ENCODE data around the gene NCAPH2.

NCAPH2 gene

GRCh38 chr22:50471962-50472361 is 36.1 kb upstream of the NCAPH2 start:
- Histone ChIP-seq H3K27me3 (no peaks in the 10 kb centered on the region), H3K36me3 (peaks cover 9% of the 10 kb centered on the region), H3K4me3 (ENCODE audit: low read depth, low read length) (no peak overlapping the region), H3K9me3 (no peaks in the 10 kb centered on the region), H3K4me1 (no peaks in the 10 kb centered on the region; the same call in 1 of the 2 replicates)
- DNase-seq = no peak
- TF ChIP-seq CTCF (IDR thresholded peaks at IDR 0.05; ENCODE audit: low read depth, low read length) = no peak

GRCh38 chr22:50473088-50473487 is 34.9 kb upstream of the NCAPH2 start:
- Histone ChIP-seq H3K36me3 (peaks cover 5% of the 10 kb centered on the region; the same call in 1 of the 2 replicates), H3K27me3 (no peaks in the 10 kb centered on the region), H3K9me3 (no peaks in the 10 kb centered on the region), H3K4me1 (no peaks in the 10 kb centered on the region; the same call in 1 of the 2 replicates), H3K4me3 (ENCODE audit: low read depth, low read length) (no peak overlapping the region)
- DNase-seq = no peak
- TF ChIP-seq CTCF (IDR thresholded peaks at IDR 0.05; ENCODE audit: low read depth, low read length) = peak; percentile 50

GRCh38 chr22:50473855-50474671 is 34.0 kb upstream of the NCAPH2 start:
- Histone ChIP-seq H3K27me3 (no peaks in the 10 kb centered on the region), H3K9me3 (no peaks in the 10 kb centered on the region), H3K4me1 (no peaks in the 10 kb centered on the region; the same call in 1 of the 2 replicates), H3K36me3 (peaks cover 5% of the 10 kb centered on the region; the same call in 1 of the 2 replicates), H3K4me3 (ENCODE audit: low read depth, low read length) (peak overlapping the region; percentile 74)
- DNase-seq = peak; percentile 44
- TF ChIP-seq CTCF (IDR thresholded peaks at IDR 0.05; ENCODE audit: low read depth, low read length) = no peak

GRCh38 chr22:50474710-50475651 is 33.0 kb upstream of the NCAPH2 start, which contains the start of gene SBF1:
TSS of gene SBF1 (minus strand) at chr22:50475035. CDS start at chr22:50474840, 195 bp downstream.
- peak; percentile 96 for DNase-seq
- peaks cover 5% of the 10 kb centered on the region; the same call in 1 of the 2 replicates for H3K36me3 ChIP-seq
- TF ChIP-seq CTCF (IDR thresholded peaks at IDR 0.05; ENCODE audit: low read depth, low read length) = no peak

GRCh38 chr22:50475652-50476002 is 32.4 kb upstream of the NCAPH2 start:
- TF ChIP-seq CTCF (IDR thresholded peaks at IDR 0.05; ENCODE audit: low read depth, low read length) = no peak
- H3K36me3 ChIP-seq = peaks cover 5% of the 10 kb centered on the region; the same call in 1 of the 2 replicates
- DNase-seq = no peak
- H3K4me1 ChIP-seq = no peaks in the 10 kb centered on the region; the same call in 1 of the 2 replicates
- no peaks in the 10 kb centered on the region for H3K27me3 ChIP-seq
- H3K4me3 ChIP-seq (ENCODE audit: low read depth, low read length) = peak overlapping the region; percentile 67; the same call in 1 of the 2 replicates
- no peaks in the 10 kb centered on the region for H3K9me3 ChIP-seq

More at GRCh38 chr22:50474710-50475651, 33.0 kb upstream of the NCAPH2 start, which contains the start of gene SBF1:
- H3K4me1 ChIP-seq = no peaks in the 10 kb centered on the region; the same call in 1 of the 2 replicates
- peak within 1 kb of the TSS; percentile 74 for H3K4me3 ChIP-seq (ENCODE audit: low read depth, low read length)
- H3K9me3 ChIP-seq = no peaks in the 10 kb centered on the region
- no peaks in the 10 kb centered on the region for H3K27me3 ChIP-seq

All from BE2C (cell line).